ENCODE results near the gene LUZP1.

The LUZP1 gene

GRCh38 chr1:23088027-23088426 is 80.6 kb downstream of the LUZP1 start:
- no peaks in the 10 kb centered on the region for H3K9me3 ChIP-seq (ENCODE audit: control insufficient read depth, insufficient read depth, low read length)
- H3K4me1 ChIP-seq (ENCODE audit: control insufficient read depth, insufficient read depth, low read length), result no peaks in the 10 kb centered on the region
- no peak overlapping the region for H3K4me3 ChIP-seq (ENCODE audit: low read depth, low read length)
- no peak overlapping the region for H3K9ac ChIP-seq (ENCODE audit: low read depth, low read length)
- H3K27me3 ChIP-seq (ENCODE audit: control insufficient read depth, insufficient read depth, low read length), result no peaks in the 10 kb centered on the region
- peaks cover 45% of the 10 kb centered on the region for H3K36me3 ChIP-seq (ENCODE audit: control insufficient read depth, insufficient read depth, low read length)

GRCh38 chr1:23085696-23086095 is 83.0 kb downstream of the LUZP1 start:
- H3K36me3 ChIP-seq (ENCODE audit: control insufficient read depth, insufficient read depth, low read length), result peaks cover 38% of the 10 kb centered on the region
- no peak overlapping the region for H3K4me3 ChIP-seq (ENCODE audit: low read depth, low read length)

GRCh38 chr1:23084880-23085279 is 83.8 kb downstream of the LUZP1 start:
- H3K27me3 ChIP-seq (ENCODE audit: control insufficient read depth, insufficient read depth, low read length), result no peaks in the 10 kb centered on the region
- no peak overlapping the region for H3K4me3 ChIP-seq (ENCODE audit: low read depth, low read length)
- H3K9ac ChIP-seq (ENCODE audit: low read depth, low read length), result no peak overlapping the region
- peaks cover 40% of the 10 kb centered on the region for H3K36me3 ChIP-seq (ENCODE audit: control insufficient read depth, insufficient read depth, low read length)
- H3K4me1 ChIP-seq (ENCODE audit: control insufficient read depth, insufficient read depth, low read length), result peaks cover 6% of the 10 kb centered on the region
- no peaks in the 10 kb centered on the region for H3K9me3 ChIP-seq (ENCODE audit: control insufficient read depth, insufficient read depth, low read length)

More at GRCh38 chr1:23085696-23086095, 83.0 kb downstream of the LUZP1 start:
- Histone ChIP-seq H3K9ac (ENCODE audit: low read depth, low read length) (no peak overlapping the region), H3K9me3 (ENCODE audit: control insufficient read depth, insufficient read depth, low read length) (no peaks in the 10 kb centered on the region), H3K27me3 (ENCODE audit: control insufficient read depth, insufficient read depth, low read length) (no peaks in the 10 kb centered on the region), H3K4me1 (ENCODE audit: control insufficient read depth, insufficient read depth, low read length) (peaks cover 6% of the 10 kb centered on the region)

- H3K27me3 ChIP-seq (ENCODE audit: control insufficient read depth, insufficient read depth, low read length), result no peaks in the 10 kb centered on the region
- peaks cover 36% of the 10 kb centered on the region for H3K36me3 ChIP-seq (ENCODE audit: control insufficient read depth, insufficient read depth, low read length)
- H3K9me3 ChIP-seq (ENCODE audit: control insufficient read depth, insufficient read depth, low read length), result no peaks in the 10 kb centered on the region
- no peak overlapping the region for H3K4me3 ChIP-seq (ENCODE audit: low read depth, low read length)
- H3K4me1 ChIP-seq (ENCODE audit: control insufficient read depth, insufficient read depth, low read length), result peaks cover 6% of the 10 kb centered on the region
- no peak overlapping the region for H3K9ac ChIP-seq (ENCODE audit: low read depth, low read length)
Measured at GRCh38 chr1:23083714-23084480, 84.8 kb downstream of the LUZP1 start.

GRCh38 chr1:23081376-23081775 is 87.3 kb downstream of the LUZP1 start:
- Histone ChIP-seq H3K9ac (ENCODE audit: low read depth, low read length) (no peak overlapping the region), H3K4me1 (ENCODE audit: control insufficient read depth, insufficient read depth, low read length) (peaks cover 6% of the 10 kb centered on the region), H3K9me3 (ENCODE audit: control insufficient read depth, insufficient read depth, low read length) (no peaks in the 10 kb centered on the region), H3K27me3 (ENCODE audit: control insufficient read depth, insufficient read depth, low read length) (no peaks in the 10 kb centered on the region), H3K4me3 (ENCODE audit: low read depth, low read length) (no peak overlapping the region), H3K36me3 (ENCODE audit: control insufficient read depth, insufficient read depth, low read length) (peaks cover 24% of the 10 kb centered on the region)

GRCh38 chr1:23080885-23081284 is 87.8 kb downstream of the LUZP1 start:
- H3K4me1 ChIP-seq (ENCODE audit: control insufficient read depth, insufficient read depth, low read length), result peaks cover 6% of the 10 kb centered on the region
- peaks cover 24% of the 10 kb centered on the region for H3K36me3 ChIP-seq (ENCODE audit: control insufficient read depth, insufficient read depth, low read length)
- no peaks in the 10 kb centered on the region for H3K9me3 ChIP-seq (ENCODE audit: control insufficient read depth, insufficient read depth, low read length)
- H3K4me3 ChIP-seq (ENCODE audit: low read depth, low read length), result no peak overlapping the region
- no peaks in the 10 kb centered on the region for H3K27me3 ChIP-seq (ENCODE audit: control insufficient read depth, insufficient read depth, low read length)
- no peak overlapping the region for H3K9ac ChIP-seq (ENCODE audit: low read depth, low read length)

GRCh38 chr1:23079025-23079424 is 89.6 kb downstream of the LUZP1 start:
- no peak overlapping the region for H3K4me3 ChIP-seq (ENCODE audit: low read depth, low read length)
- peaks cover 6% of the 10 kb centered on the region for H3K4me1 ChIP-seq (ENCODE audit: control insufficient read depth, insufficient read depth, low read length)
- no peaks in the 10 kb centered on the region for H3K27me3 ChIP-seq (ENCODE audit: control insufficient read depth, insufficient read depth, low read length)
- H3K9ac ChIP-seq (ENCODE audit: low read depth, low read length), result no peak overlapping the region
- H3K36me3 ChIP-seq (ENCODE audit: control insufficient read depth, insufficient read depth, low read length), result peaks cover 24% of the 10 kb centered on the region
- H3K9me3 ChIP-seq (ENCODE audit: control insufficient read depth, insufficient read depth, low read length), result no peaks in the 10 kb centered on the region

GRCh38 chr1:23074012-23074411 is 94.6 kb downstream of the LUZP1 start:
- Histone ChIP-seq H3K27me3 (ENCODE audit: control insufficient read depth, insufficient read depth, low read length) (no peaks in the 10 kb centered on the region), H3K4me3 (ENCODE audit: low read depth, low read length) (no peak overlapping the region), H3K9me3 (ENCODE audit: control insufficient read depth, insufficient read depth, low read length) (no peaks in the 10 kb centered on the region), H3K9ac (ENCODE audit: low read depth, low read length) (no peak overlapping the region), H3K36me3 (ENCODE audit: control insufficient read depth, insufficient read depth, low read length) (peaks cover 24% of the 10 kb centered on the region), H3K4me1 (ENCODE audit: control insufficient read depth, insufficient read depth, low read length) (no peaks in the 10 kb centered on the region)

- peaks cover 16% of the 10 kb centered on the region for H3K36me3 ChIP-seq (ENCODE audit: control insufficient read depth, insufficient read depth, low read length)
- H3K9ac ChIP-seq (ENCODE audit: low read depth, low read length), result no peak overlapping the region
- H3K27me3 ChIP-seq (ENCODE audit: control insufficient read depth, insufficient read depth, low read length), result no peaks in the 10 kb centered on the region
- no peaks in the 10 kb centered on the region for H3K4me1 ChIP-seq (ENCODE audit: control insufficient read depth, insufficient read depth, low read length)
- no peak overlapping the region for H3K4me3 ChIP-seq (ENCODE audit: low read depth, low read length)
- H3K9me3 ChIP-seq (ENCODE audit: control insufficient read depth, insufficient read depth, low read length), result no peaks in the 10 kb centered on the region
Measured at GRCh38 chr1:23069675-23070074, 99.0 kb downstream of the LUZP1 start.

- no peak overlapping the region for H3K9ac ChIP-seq (ENCODE audit: low read depth, low read length)
- H3K4me3 ChIP-seq (ENCODE audit: low read depth, low read length), result no peak overlapping the region
- no peaks in the 10 kb centered on the region for H3K27me3 ChIP-seq (ENCODE audit: control insufficient read depth, insufficient read depth, low read length)
- no peaks in the 10 kb centered on the region for H3K4me1 ChIP-seq (ENCODE audit: control insufficient read depth, insufficient read depth, low read length)
- peaks cover 16% of the 10 kb centered on the region for H3K36me3 ChIP-seq (ENCODE audit: control insufficient read depth, insufficient read depth, low read length)
- no peaks in the 10 kb centered on the region for H3K9me3 ChIP-seq (ENCODE audit: control insufficient read depth, insufficient read depth, low read length)
Measured at GRCh38 chr1:23069149-23069548, 99.5 kb downstream of the LUZP1 start.

GRCh38 chr1:23066075-23066474 is 102.6 kb downstream of the LUZP1 start:
- Histone ChIP-seq H3K9me3 (ENCODE audit: control insufficient read depth, insufficient read depth, low read length) (no peaks in the 10 kb centered on the region), H3K36me3 (ENCODE audit: control insufficient read depth, insufficient read depth, low read length) (peaks cover 2% of the 10 kb centered on the region), H3K27me3 (ENCODE audit: control insufficient read depth, insufficient read depth, low read length) (no peaks in the 10 kb centered on the region), H3K4me1 (ENCODE audit: control insufficient read depth, insufficient read depth, low read length) (no peaks in the 10 kb centered on the region), H3K9ac (ENCODE audit: low read depth, low read length) (no peak overlapping the region), H3K4me3 (ENCODE audit: low read depth, low read length) (no peak overlapping the region)

- no peaks in the 10 kb centered on the region for H3K9me3 ChIP-seq (ENCODE audit: control insufficient read depth, insufficient read depth, low read length)
- no peaks in the 10 kb centered on the region for H3K4me1 ChIP-seq (ENCODE audit: control insufficient read depth, insufficient read depth, low read length)
- no peak overlapping the region for H3K4me3 ChIP-seq (ENCODE audit: low read depth, low read length)
- peaks cover 6% of the 10 kb centered on the region for H3K36me3 ChIP-seq (ENCODE audit: control insufficient read depth, insufficient read depth, low read length)
- H3K27me3 ChIP-seq (ENCODE audit: control insufficient read depth, insufficient read depth, low read length), result no peaks in the 10 kb centered on the region
- H3K9ac ChIP-seq (ENCODE audit: low read depth, low read length), result no peak overlapping the region
Measured at GRCh38 chr1:23065385-23065784, 103.3 kb downstream of the LUZP1 start.
